ENCODE results near the gene APCDD1L.
"Not testable (repeated sequence)": the region's sequence is repeated elsewhere in the genome, so short reads cannot be mapped to it uniquely, and the experiment has no call there.

APCDD1L gene

GRCh38 chr20:58544891-58545290, 29.7 kb upstream of the APCDD1L start:
- no peak for DNase-seq

GRCh38 chr20:58544286-58544685, 29.1 kb upstream of the APCDD1L start:
- DNase-seq, result no peak

GRCh38 chr20:58543274-58543673, 28.1 kb upstream of the APCDD1L start:
- DNase-seq, result no peak

GRCh38 chr20:58542411-58543095, 27.4 kb upstream of the APCDD1L start:
- DNase-seq, result no peak

- not testable (repeated sequence) for DNase-seq
These were observed 26.8 kb upstream of the APCDD1L start for GRCh38 chr20:58542034-58542410.

GRCh38 chr20:58538752-58539151, 23.6 kb upstream of the APCDD1L start:
- DNase-seq, result no peak

- DNase-seq, result no peak
These were observed 22.6 kb upstream of the APCDD1L start for GRCh38 chr20:58537831-58538230.

GRCh38 chr20:58536289-58536688, 21.1 kb upstream of the APCDD1L start:
- DNase-seq, result no peak

GRCh38 chr20:58531657-58532056, 16.5 kb upstream of the APCDD1L start:
- DNase-seq, result no peak

GRCh38 chr20:58531063-58531462, 15.9 kb upstream of the APCDD1L start:
- no peak for DNase-seq

- DNase-seq, result no peak
These were observed 13.2 kb upstream of the APCDD1L start for GRCh38 chr20:58528412-58528811.

GRCh38 chr20:58526411-58526810, 11.2 kb upstream of the APCDD1L start:
- DNase-seq, result no peak

GRCh38 chr20:58524814-58525213, 9.6 kb upstream of the APCDD1L start:
- DNase-seq, result no peak

- DNase-seq, result no peak
These were observed 8.7 kb upstream of the APCDD1L start for GRCh38 chr20:58523971-58524315.

- DNase-seq, result no peak
These were observed 8.1 kb upstream of the APCDD1L start for GRCh38 chr20:58523072-58523970.

GRCh38 chr20:58522666-58523065, 7.5 kb upstream of the APCDD1L start:
- no peak for DNase-seq

GRCh38 chr20:58521763-58522162, 6.6 kb upstream of the APCDD1L start:
- no peak for DNase-seq

- no peak for DNase-seq
These were observed 4.9 kb upstream of the APCDD1L start for GRCh38 chr20:58519940-58520712.

- DNase-seq, result no peak
These were observed 3.8 kb upstream of the APCDD1L start for GRCh38 chr20:58518896-58519593.

- no peak for DNase-seq
These were observed 3.2 kb upstream of the APCDD1L start for GRCh38 chr20:58518387-58518786.

- no peak for DNase-seq
These were observed 622 bp downstream of the APCDD1L start for GRCh38 chr20:58514321-58515232.
